HG03558 (cell line): ENCODE results near the gene KCNJ11.

Experiments
- ATAC-seq: cut with Tn5 transposase; IDR thresholded peaks from one replicate; pipeline ENCODE4 v1.9.1; 2021; ENCODE audit warnings: moderate number of reproducible peaks; ENCODE audit not compliant: unreplicated experiment; ENCODE audit errors: extremely low read depth

KCNJ11 gene

DNA sequence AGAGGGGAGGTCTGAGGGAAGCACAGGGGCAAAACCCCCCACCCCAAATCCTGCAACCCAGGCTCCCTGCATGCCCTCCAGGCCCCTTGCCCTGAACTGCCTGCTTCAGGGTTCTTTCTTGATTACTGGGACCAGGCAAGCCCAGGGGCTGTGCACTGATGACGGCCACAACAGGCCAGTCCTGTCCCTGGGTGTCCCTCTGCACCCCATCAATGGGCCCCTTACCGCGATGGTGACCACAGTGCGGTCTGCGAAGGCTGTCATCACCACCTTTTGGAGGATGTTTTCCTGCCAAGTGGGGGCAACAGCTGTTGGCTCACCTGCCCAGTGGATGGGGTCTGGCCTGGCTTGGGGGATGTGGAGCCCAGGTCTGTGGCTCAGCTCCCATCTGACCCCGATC is 5.0 kb upstream of the KCNJ11 start:
- no peak for ATAC-seq

DNA sequence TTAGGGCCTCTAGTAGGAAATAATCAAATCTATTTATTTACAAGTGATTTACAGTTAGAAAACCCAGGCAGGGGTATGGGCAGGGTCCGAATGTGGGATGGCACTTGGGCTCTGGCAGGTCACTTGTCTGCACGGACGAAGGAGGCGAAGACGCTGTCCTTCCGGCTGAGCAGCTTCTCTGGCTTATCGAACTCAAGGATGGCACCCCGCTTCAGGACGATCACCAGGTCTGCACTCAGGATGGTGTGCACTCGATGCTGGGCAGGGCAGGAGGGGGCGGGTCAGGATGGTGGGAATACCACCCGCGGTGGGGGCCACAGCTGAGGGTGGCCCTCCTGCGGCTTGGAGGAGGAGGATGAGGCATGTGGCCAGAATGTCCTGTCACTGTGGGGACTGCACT is 4.4 kb upstream of the KCNJ11 start:
- ATAC-seq: no peak

DNA sequence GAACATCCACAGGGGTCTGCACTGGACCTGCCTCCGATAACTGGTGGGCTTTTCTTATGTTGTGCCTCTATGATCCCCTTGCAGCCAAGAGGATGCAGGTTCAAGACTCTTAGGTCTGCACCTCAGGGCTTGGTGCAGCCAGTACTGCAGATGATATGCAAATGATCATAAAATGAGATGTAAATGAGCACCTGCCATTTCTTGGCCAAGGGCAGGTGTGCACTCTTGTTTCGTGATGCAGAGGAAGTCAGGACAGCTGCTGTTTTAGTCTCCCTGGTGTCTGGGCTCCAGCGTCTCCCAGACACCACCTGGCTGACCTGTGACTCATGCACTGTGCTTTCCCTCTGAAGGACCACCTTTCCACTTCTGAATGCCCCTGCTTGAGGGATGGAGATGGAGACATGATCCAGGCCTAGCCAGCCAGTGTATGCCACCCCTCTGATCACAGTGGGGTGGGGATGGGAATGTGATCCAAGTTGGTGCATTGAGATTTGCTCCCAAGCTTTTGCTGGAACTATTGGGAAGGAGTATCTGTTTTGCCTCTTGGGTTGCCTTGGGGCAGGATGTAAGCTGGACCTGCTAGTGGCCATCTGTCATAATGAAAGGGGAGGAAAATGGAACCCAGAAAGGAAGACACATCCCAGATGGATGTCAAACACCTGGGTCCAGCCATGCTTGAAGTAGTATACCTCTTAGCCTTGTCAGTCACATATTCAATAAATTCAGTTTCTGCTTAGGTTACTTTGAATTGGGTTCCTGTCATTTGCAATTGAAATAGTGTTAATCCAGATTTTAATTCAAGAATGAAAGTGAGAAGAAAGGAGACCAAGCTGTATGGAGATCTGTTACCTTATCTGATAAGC is 3.3 kb upstream of the KCNJ11 start:
- ATAC-seq: no peak

DNA sequence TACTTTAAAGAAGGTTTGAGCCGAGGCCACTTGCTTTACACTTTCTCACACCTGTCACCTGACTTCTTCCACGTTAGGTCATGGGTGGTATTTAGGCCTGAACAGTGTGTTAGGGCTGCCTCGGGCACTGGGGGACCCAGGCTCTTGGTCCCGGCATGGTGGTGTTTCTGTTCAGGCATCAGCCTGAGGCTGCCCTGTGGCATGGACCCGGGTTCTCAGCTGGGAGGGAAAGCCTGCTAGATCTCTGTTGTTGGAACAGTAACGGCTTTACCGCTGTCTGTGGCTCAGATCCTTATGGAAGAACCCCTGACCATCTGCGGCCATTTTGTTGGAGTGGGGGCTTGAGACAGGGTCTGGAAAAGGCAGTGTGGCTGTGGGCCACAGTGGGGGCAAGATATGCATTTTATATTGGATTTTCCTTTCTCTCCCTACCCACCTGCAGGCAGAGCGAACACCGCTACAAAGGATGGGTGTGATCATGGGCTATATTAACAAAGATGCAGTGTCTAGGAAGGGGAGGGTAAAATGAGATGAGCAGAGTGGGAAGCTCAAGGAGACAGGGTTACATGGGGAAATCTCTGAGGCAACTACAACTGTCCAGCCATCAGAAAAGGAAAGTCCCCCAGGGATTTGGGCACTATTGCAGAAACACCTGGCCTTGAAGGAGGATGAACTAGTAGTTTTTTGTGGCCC is 1.6 kb upstream of the KCNJ11 start:
- no peak for ATAC-seq

DNA sequence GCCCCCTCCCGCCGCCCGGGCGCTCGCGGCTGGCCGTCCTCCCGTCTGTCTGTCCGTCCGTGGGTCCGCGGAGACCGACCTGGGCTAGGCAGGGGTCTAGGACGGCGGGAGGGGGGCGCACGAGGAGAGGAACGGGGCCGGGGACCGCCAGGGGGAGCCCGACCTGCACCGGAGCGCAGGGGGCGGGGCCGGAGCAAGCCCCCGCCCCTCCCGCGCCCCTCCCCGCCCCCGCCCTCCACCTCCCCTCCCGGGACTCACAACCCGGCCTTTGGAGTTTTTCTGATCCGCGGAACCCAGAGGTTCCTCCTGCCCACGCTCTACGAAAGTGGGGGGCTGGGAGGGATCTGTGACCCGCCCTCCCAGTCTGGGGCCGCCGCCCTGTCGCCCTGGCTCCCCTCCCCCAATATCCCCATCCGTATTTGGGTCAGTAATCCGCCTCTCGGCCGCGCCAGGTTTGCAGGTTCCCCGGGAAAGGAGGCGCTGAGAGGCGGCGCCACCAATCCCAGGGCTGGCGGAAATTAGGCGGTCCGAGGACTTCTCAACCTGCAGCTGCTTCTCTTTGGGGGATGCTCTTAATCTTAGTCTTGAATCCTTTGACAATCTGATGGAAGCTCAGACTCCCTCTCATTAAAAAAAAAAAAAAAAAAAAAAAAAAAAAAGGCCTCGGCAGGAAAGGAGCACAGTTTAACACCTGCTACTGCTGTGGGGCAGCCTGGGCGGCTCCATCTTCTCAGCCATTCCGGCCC is 925 bp upstream of the KCNJ11 start:
- ATAC-seq: no peak

DNA sequence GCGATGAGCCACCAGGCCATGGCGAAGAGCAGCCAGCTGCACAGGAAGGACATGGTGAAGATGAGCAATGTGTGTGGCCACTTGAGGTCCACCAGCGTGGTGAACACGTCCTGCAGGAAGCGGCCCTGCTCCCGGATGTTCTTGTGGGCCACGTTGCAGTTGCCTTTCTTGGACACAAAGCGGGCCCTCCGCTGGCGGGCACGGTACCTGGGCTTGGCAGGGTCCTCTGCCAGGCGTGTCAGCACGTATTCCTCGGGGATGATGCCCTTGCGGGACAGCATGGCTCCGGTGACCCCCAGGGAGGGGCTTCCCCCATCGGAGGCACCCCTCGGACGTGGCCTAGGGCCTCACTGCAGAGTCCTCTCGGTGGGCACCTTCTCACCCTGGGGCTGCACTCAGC is 648 bp downstream of the KCNJ11 start:
- no peak for ATAC-seq

DNA sequence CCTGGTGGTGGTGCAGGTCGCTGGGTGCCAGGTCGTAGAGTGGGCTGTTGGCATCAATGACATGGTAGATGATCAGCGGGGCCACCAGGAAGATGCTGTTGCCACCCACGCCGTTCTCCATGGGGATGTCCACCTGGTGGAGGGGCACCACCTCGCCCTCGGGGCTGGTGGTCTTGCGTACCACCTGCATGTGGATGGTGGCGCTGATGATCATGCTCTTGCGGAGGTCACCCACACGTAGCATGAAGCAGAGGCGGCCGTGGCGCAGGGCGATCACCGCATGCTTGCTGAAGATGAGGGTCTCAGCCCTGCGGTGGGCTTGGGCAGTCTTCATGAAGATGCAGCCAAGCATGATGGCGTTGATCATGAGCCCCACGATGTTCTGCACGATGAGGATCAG is 1.2 kb downstream of the KCNJ11 start:
- no peak for ATAC-seq

DNA sequence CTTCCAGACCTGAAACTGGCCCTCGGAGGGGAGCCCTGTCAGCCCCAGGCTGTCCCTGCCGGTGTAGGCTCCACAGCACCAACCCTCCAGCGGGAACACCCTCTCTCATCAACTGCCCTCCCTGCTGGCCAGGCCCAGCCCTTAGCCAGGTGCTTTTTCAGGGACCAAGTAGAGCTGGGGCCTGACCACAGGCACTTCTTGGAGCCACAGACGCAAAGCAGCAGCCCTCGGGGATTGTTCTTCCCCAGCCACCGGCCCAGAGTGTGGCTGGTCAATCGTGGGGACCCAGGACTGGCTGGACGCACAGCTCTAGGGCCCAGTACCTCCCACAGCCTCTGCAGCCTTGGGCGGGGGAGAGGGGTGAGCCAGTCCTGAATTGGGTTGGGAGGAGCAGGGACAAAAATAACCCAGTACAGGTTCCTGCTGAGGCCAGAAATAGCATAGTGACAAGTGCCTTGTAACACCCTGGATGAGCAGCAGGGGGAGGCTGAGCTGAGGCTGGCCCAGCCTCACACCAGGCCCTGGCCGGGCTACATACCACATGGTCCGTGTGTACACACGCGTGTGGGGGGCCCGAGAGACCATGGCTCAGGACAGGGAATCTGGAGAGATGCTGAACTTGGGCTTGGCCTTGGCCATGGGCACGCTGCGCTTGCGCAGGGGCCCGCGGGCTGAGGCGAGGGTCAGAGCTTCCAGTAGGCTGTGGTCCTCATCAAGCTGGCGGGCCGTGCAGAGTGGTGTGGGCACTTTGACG is 2.0 kb downstream of the KCNJ11 start:
- ATAC-seq: peak; percentile 51

DNA sequence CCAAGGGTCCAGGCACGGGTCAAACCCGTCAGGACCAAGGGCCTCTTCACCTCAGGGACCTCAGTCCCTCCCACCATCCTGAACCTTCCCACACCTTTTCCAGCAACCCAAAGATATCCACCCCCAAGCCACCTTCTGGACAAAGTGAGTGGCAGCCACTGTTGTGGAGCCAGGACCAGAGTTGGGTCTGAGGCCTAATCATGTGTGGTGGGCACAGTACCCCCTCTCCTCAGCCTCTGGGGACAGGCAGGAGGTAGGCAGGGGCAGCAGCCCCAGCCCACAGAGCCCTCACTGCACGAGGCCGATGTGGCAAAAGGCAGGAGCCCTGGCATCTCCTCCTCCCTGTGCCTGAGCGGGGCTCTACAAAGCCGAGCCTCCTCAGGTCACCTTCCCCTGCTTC is 2.5 kb downstream of the KCNJ11 start:
- no peak for ATAC-seq

DNA sequence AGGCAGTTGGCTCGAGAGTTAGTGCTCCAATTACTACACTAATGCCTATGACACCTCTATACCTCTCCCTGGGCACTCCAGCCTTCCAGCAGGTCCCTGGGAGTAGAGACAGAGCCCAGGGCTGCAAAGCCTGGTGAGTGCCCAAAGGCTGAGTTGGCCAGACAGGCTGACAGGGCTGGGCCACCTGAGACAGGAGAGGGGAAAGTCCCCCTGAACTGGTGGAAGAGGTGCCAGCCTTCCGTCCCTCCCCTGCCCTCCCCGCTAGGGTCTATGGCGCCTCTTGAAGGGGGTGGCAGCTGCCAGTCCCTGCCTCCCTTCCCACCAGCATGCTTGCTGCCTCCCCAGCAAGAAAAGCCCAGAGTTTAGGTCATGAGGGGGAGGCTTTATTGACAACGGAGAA is 3.0 kb downstream of the KCNJ11 start:
- ATAC-seq: no peak

DNA sequence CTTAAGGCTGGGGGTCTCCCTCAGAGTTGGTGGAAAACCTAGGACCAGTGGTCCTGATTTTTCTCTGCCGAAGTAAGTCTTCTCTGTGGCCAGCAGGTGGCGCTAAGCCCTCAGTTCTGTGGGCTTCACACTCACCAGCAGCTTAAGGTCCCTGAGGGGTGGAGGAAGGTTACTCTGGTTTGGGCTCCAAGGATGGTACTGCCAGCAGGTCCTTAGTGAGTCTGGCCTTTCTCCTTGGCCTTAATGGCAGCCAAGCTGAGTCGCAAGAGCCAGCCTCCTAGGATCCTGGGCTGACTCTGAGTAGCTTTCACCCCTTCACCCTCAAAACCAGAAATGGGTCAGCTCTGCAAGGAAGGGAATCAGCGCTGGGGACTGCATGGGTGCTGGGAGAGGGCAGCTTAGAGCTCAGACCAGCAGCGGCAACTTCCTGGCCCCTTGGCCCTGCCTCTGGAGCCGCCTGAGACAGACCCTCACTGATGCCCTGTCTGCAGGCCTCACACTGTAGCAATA is 4.4 kb downstream of the KCNJ11 start:
- no peak for ATAC-seq

DNA sequence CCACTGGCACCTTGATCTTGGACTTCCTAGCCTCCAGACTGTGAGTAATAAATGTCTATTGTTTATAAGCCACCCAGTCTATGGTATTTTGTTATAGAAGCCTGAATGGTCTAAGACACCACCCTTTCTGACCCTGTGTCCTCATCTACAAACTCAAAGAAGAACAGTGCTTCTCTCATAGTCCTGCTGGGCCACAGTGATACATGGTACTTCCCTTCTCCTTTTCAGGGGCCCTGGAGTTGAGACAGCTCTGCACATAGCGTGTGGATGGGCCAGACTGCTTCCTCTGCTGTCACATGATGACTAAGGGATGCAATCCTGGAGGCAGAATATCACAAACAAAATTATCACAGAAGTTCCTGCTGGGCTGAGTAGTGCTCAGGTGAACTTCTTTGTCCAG is 5.0 kb downstream of the KCNJ11 start:
- ATAC-seq: no peak

DNA sequence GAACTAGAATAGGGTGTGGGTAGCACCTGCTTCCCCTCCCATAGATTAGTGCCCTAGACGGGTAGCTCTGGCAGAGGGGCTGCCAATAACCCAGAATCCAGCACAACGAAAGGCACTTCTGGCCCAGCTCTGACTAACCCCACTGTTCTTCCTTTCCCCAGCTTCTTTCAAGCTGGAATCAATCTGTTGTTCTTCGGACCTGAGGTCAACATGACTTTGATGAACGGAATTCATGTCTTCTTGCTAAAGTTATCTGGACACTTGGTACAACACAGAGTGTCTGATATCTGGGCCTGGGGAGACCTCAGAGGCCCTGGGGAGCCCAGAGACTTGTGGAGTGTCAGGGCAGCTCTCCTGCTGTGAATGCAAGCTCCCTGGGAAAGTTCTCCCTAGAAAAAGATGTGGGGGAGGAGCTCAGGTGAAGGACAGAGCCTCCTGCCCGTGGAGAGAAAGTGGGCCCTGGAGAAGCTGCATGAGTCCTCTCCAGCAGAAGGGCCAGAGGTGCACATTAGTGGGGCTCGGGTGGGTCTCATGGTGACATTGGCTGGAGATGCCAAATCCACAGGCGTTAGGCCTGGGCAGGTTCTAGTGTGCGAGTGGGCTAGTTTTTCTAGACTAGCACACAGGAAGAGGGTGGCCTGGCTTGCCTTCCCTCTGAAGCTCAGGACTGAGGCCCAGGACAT is 6.3 kb downstream of the KCNJ11 start:
- no peak for ATAC-seq

DNA sequence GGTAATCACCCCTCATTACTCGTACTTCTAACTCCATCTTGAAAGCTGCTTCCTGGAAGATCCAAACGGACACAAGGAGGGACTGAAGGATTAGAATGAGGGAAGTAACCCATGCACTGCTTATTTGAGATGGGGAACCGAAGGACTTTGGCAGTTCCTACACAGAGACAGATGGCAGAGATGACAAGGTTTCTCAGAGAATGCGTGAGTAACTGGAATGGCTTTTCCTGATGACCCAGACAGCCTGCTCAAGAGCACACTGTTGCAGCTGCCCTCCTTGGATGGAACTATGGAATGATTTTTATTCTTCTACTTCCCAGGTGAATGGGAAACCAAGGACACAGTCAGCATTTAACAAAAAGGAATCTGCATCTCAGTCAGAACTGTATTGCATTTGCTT is 7.3 kb downstream of the KCNJ11 start:
- ATAC-seq: no peak

DNA sequence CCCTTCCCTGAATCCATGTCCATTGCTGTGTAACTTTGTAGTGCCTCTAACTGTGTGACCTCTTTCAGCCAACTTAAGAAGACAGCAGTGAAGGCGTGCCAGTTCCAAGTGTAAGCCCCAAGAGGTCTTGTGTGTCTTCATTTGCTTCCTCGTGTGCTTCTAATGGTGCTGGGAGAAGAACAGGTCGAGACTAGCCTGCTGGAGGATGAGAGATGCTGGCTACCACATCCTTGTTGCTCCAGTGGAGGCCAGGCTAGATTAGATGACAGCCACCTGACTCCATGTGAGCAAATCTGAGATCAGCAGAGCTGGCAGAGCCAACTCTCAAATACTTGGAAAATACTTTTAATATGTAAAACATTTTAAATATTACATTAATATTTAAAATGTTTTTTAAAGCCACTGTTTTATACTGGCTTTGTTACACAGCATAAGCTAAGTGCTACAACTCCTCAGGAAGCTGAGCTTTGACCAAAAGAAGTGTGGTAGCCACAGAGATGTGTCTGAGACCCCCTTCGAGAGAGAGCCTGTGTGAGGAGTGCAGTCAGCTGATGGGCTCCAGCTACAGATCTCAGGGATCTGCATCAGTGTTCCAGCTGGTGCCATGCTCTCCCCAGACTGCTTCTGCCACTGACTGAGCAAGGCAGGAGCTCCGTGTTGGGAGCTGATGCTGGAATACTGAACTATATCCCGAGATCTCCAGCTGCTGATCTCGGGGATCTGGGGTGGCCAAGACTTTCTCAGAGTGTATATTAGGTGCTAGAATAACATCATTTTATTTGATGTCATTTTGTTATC is 8.9 kb downstream of the KCNJ11 start:
- no peak for ATAC-seq

DNA sequence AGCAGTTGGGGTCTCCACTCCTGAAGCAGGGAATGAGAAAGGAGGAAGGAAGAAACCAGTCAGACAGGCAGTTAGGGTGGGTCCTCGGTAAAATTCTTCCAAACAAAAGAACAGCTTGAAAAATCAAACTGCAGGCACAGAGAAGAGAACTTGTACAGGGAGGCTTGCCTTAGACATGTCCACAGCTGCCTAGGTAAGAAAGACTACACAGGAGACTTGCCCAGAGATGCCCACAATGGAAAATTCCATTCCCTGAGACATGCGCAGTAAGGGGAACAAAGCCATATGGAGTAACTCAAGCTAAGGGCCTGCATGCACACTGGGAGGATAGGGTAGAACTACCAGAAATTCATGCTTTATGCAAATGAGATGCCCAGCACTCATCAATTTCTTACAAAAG is 9.8 kb downstream of the KCNJ11 start:
- ATAC-seq: no peak

DNA sequence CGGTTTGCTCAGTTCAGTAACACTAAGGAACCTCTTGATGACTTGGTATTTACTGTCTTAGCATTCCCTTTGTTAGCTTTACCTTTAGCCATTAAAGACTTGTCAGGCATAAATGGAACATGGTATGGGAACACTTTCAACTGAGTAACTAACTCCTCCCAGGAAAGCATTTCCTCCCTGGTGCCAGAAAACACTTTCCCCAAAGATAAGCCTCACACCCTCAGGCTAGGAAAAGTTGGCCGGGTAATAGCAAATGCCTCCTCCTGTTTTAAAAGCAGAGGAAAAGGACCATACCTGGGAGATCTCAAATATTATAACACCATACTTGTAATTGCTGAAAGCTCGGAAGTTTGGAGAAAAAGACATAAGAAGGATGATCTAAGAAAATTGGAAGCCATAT is 12.0 kb downstream of the KCNJ11 start:
- no peak for ATAC-seq

DNA sequence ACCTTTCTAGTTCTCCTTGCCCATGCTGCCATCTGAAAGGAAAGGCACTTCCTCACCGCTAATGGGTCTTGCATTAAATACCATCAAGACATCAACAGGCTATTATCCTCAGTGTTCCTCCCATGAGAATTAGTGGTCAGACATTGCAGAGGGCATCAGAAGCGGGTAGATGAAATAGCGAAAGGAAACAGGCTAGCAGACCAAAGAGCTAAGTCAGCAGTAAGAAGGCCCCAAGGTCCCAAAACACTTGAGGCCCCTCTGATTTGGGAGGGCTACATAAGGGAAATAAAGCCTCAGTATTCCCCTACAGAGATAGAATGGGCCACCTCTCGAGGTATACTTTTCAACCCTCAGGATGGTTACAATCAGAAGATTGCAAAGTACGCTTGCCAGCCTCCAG is 12.9 kb downstream of the KCNJ11 start:
- ATAC-seq: no peak

DNA sequence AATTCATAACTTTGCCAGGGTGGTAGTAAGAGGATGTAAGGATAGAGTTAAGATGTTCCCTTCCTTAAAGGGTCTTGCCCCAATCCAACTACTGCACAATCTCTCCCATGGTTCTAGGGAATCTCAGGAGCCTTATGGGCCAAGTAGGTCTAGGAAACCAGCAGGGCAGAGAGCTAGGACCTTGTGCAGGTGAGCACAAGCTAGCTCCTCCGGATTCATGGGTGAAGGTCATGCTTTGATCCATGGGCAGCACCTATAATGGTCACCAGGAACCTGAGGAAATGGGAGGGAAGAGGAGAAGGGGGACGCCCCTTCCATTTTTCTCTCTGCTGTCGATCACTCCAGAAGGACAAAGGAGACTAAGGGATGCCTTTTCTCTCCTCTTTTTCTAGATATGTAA is 16.8 kb downstream of the KCNJ11 start:
- no peak for ATAC-seq
